ENCODE results near the gene CABCOCO1.

Gene CABCOCO1

GRCh38 chr10:61757525-61758397, 95.0 kb downstream of the CABCOCO1 start:
- DNase-seq, result no peak

- DNase-seq, result no peak
These were observed 95.7 kb downstream of the CABCOCO1 start for GRCh38 chr10:61758433-61758832.

- DNase-seq, result no peak
These were observed 97.0 kb downstream of the CABCOCO1 start for GRCh38 chr10:61759751-61760150.

- DNase-seq, result no peak
These were observed 98.5 kb downstream of the CABCOCO1 start for GRCh38 chr10:61760943-61761824.

- no peak for DNase-seq
These were observed 99.1 kb downstream of the CABCOCO1 start for GRCh38 chr10:61761825-61762217.

- DNase-seq, result no peak
These were observed 101.0 kb downstream of the CABCOCO1 start for GRCh38 chr10:61763778-61764177.

- no peak for DNase-seq
These were observed 101.8 kb downstream of the CABCOCO1 start for GRCh38 chr10:61764486-61764885.

GRCh38 chr10:61765176-61766087, 102.7 kb downstream of the CABCOCO1 start:
- no peak for DNase-seq

- DNase-seq, result no peak
These were observed 104.2 kb downstream of the CABCOCO1 start for GRCh38 chr10:61766927-61767326.

- DNase-seq, result no peak
These were observed 111.3 kb downstream of the CABCOCO1 start for GRCh38 chr10:61774031-61774430.

GRCh38 chr10:61775111-61775510, 112.4 kb downstream of the CABCOCO1 start:
- DNase-seq, result no peak

GRCh38 chr10:61776615-61777266, 114.0 kb downstream of the CABCOCO1 start:
- no peak for DNase-seq

GRCh38 chr10:61778137-61778536, 115.4 kb downstream of the CABCOCO1 start:
- DNase-seq, result no peak

- no peak for DNase-seq
These were observed 116.5 kb downstream of the CABCOCO1 start for GRCh38 chr10:61779276-61779675.

- DNase-seq, result no peak
These were observed 117.4 kb downstream of the CABCOCO1 start for GRCh38 chr10:61779950-61780659.

- DNase-seq, result no peak
These were observed 118.0 kb downstream of the CABCOCO1 start for GRCh38 chr10:61780732-61781131.

- no peak for DNase-seq
These were observed 119.3 kb downstream of the CABCOCO1 start for GRCh38 chr10:61781969-61782403.

- DNase-seq, result no peak
These were observed 121.8 kb downstream of the CABCOCO1 start for GRCh38 chr10:61784354-61785133.

GRCh38 chr10:61785473-61786105, 122.9 kb downstream of the CABCOCO1 start:
- no peak for DNase-seq

GRCh38 chr10:61786728-61787127, 124.0 kb downstream of the CABCOCO1 start:
- no peak for DNase-seq

All from effector CD8-positive, alpha-beta T cell (primary cell).